Measurements from ENCODE around the gene TBCC. TPM values are rescaled to one million over a fixed set of nuclear protein-coding genes. Genes with fewer than 3 reads are reported as not detected.

TBCC gene
- total and polyA plus RNA-seq, 11 donors: 10.4 to 21.7 (median 16.9) TPM

GRCh38 chr6:42715871-42716270 lies 30.0 kb downstream of the TBCC start:
- H3K27ac ChIP-seq: no peak overlapping the region
- H3K9me3 ChIP-seq: peaks cover 0 to 11% (median 6%) of the 10 kb centered on the region in 12 donors
- 87 to 93% (median 89%) methylated on average over 3 to 4 of the region's 4 CpGs for WGBS, 4 donors
- DNase-seq: no peak
- no peak for ATAC-seq
- intact Hi-C loops (cut with DNase I): no loop called here
- no peaks in the 10 kb centered on the region for H3K27me3 ChIP-seq
- no peaks in the 10 kb centered on the region for H3K4me1 ChIP-seq
- TF ChIP-seq POLR2A (IDR thresholded peaks at IDR 0.05): no peak
- TF ChIP-seq CTCF (IDR thresholded peaks at IDR 0.05): no peak
- no peaks in the 10 kb centered on the region for H3K36me3 ChIP-seq
- no peak overlapping the region for H3K4me3 ChIP-seq

DNA sequence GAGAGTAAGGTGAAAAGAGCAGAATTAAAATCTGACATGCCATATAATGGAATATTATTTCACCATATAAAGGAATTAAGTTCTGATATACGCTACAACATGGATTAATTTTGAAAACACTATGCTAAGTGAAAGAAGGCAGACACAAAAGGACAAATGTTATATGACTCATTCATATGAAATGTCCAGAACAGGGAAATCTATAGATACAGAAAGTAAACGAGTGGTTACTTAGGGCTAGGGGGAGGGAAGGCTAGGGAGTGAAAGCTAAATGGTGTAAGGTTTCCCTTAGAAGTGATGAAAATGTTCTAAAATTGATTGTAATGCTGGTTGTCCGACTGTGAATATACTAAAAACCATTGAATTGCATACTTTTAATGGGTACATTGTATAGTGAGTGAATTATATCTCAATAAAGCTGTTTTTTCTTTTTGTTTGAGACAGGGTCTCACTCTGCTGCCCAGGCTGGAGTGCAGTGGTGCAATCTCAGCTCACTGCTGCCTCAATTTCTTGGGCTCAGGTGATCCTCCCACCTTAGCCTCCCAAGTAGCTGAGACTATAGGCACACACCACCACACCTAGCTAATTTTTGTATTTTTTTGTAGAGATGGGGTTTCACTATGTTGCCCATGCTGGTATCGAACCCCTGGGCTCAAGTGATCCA lies 31.7 kb downstream of the TBCC start:
- ATAC-seq (no peak), DNase-seq (no peak)
- 76 to 85% (median 83%) methylated on average over 4 of the region's 4 CpGs for WGBS, 4 donors
- no peak for TF ChIP-seq POLR2A (IDR thresholded peaks at IDR 0.05)
- no peak for TF ChIP-seq CTCF (IDR thresholded peaks at IDR 0.05)
- no peaks in the 10 kb centered on the region for H3K36me3 ChIP-seq
- no peaks in the 10 kb centered on the region for H3K27me3 ChIP-seq
- intact Hi-C loops (cut with DNase I): no loop called here
- peaks cover 0 to 7% (median 0%) of the 10 kb centered on the region in 12 donors for H3K4me1 ChIP-seq
- peaks cover 0 to 11% (median 6%) of the 10 kb centered on the region in 12 donors for H3K9me3 ChIP-seq
- H3K4me3 ChIP-seq: no peak overlapping the region
- no peak overlapping the region for H3K27ac ChIP-seq

- Histone ChIP-seq H3K4me3 (no peak overlapping the region), H3K27me3 (no peaks in the 10 kb centered on the region), H3K36me3 (no peaks in the 10 kb centered on the region), H3K4me1 (peaks cover 0 to 7% (median 0%) of the 10 kb centered on the region in 12 donors), H3K9me3 (peaks cover 0 to 11% (median 6%) of the 10 kb centered on the region in 12 donors), H3K27ac (no peak overlapping the region)
- 90 to 96% (median 94%) methylated on average over 5 of the region's 5 CpGs for WGBS, 4 donors
- intact Hi-C loops (cut with DNase I): no loop called here
- no peak for TF ChIP-seq CTCF (IDR thresholded peaks at IDR 0.05)
- no peak for TF ChIP-seq POLR2A (IDR thresholded peaks at IDR 0.05)
- DNase-seq (no peak), ATAC-seq (no peak)
These were observed 34.0 kb downstream of the TBCC start for GRCh38 chr6:42711930-42712329.

DNA sequence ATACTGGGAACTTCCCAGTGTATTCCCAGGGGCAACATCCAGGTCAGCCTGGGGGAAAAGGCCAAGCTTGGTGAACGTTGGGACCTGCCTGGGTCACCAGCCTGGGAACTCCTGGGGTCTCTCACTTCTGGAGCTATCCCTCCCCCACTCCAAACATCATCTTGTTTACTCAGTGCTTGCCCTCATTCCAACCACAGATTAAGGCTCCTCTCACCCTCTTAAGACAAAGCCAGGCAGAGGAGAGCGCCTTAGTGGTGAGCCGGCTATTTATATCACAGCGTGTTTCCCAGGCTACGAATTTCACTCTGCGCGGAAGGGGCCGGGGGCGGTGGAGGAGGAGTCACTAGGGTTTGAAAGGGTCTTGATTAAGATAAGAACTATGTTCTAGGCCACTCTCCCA lies 35.6 kb downstream of the TBCC start:
- TF ChIP-seq CTCF (IDR thresholded peaks at IDR 0.05) (no peak), POLR2A (IDR thresholded peaks at IDR 0.05) (no peak)
- Histone ChIP-seq H3K27me3 (no peaks in the 10 kb centered on the region), H3K4me3 (no peak overlapping the region), H3K4me1 (peaks cover 0 to 7% (median 0%) of the 10 kb centered on the region in 12 donors), H3K27ac (peak overlapping the region in 1 of 12 donors; percentile 29), H3K36me3 (no peaks in the 10 kb centered on the region), H3K9me3 (peaks cover 0 to 11% (median 6%) of the 10 kb centered on the region in 12 donors)
- WGBS, 4 donors: 18 to 27% (median 24%) methylated on average over 9 of the region's 9 CpGs
- DNase-seq (no peak), ATAC-seq (peak in 2 of 4 donors; percentile 59 to 65)
- intact Hi-C loops (cut with DNase I): no loop called here

All from heart left ventricle (tissue), 16 donors.